ENCODE results near the gene F13A1.
A peak's percentile ranks its signal among the peaks of the same experiment; 100 is the strongest.
"Not testable (repeated sequence)": the region's sequence is repeated elsewhere in the genome, so short reads cannot be mapped to it uniquely, and the experiment has no call there.

Gene F13A1

GRCh38 chr6:6323352-6323751 lies 2.9 kb upstream of the F13A1 start:
- DNase-seq = no peak
- in situ Hi-C loops (cut with MboI; ENCODE audit: low pct_unique_long_range_greater_than_20kb, low sequenced_read_pairs) = no loop called here

- no peak for DNase-seq
- in situ Hi-C loops (cut with MboI; ENCODE audit: low pct_unique_long_range_greater_than_20kb, low sequenced_read_pairs) = no loop called here
Observed at GRCh38 chr6:6320901-6321300, 439 bp upstream of the F13A1 start.

DNA sequence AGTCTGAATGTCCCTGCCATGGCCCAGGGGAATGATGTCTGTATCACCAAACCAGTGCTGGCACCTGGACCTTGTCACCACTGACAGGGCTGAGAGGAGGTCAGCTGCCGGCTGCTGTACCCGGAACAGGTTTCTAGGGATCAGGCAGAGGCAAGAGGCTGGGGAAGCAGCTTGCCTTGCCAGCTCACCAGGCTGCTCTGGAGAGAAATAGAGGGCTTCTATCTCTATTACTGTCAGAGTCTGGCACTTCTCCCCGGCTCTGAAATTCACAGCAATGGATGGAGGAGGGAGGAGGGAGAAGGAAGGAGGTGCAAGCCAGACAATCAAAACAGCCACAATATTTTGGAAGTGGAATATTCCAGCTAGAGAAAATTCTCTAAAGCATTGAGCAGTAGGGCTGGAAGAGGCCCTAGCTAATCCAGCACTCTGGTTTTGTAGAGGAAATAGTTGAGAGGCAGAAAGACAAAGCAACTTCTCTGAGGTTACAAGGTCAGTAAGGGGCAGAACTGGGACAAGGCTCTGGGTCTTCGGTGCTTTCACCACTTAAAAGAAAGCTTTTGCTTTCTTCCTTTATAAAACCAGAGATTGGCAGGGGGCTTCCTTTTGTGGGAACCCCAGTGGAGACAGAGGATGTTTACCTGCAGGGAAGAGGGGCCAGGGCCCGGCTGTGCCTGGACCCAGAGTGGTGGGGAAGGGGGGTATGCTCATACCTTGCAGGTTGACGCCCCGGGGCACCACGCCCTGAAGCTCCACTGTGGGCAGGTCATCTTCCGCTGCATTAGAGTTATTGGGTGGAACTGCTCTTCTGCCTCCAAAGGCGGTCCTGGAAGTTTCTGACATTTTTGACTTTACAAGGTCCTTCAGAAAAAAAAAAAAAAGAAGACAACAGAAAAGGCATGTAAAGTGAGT lies 2.4 kb downstream of the F13A1 start:
- in situ Hi-C loops (cut with MboI; ENCODE audit: low pct_unique_long_range_greater_than_20kb, low sequenced_read_pairs) = no loop called here
- DNase-seq = no peak

GRCh38 chr6:6317386-6317785 lies 3.1 kb downstream of the F13A1 start:
- in situ Hi-C loops (cut with MboI; ENCODE audit: low pct_unique_long_range_greater_than_20kb, low sequenced_read_pairs) = no loop called here
- peak; percentile 9 for DNase-seq

GRCh38 chr6:6315660-6316059 lies 4.8 kb downstream of the F13A1 start:
- in situ Hi-C loops (cut with MboI; ENCODE audit: low pct_unique_long_range_greater_than_20kb, low sequenced_read_pairs) = no loop called here

DNA sequence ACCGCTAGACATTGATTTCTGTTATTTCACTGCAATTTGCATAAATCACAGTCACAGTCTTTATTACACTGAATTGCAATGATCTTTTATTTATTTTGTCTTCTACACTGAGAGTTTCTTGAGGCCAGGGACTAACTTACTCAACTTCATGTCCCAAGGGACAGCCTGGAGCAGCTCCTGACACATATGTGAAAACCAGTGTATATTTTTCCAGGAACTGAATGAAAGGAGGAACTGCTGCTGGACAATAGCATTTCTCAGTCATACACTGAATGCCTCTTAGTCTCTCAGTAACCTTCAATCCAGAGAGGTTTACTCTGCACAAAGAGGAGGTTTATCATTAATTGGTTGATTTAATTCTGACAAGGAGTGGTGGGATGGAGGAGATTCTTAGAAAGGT lies 5.9 kb downstream of the F13A1 start:
- DNase-seq = peak; percentile 4
- in situ Hi-C loops (cut with MboI; ENCODE audit: low pct_unique_long_range_greater_than_20kb, low sequenced_read_pairs) = no loop called here

More at GRCh38 chr6:6315660-6316059, 4.8 kb downstream of the F13A1 start:
- peak; percentile 46 for DNase-seq

- in situ Hi-C loops (cut with MboI; ENCODE audit: low pct_unique_long_range_greater_than_20kb, low sequenced_read_pairs) = no loop called here
- peak; percentile 34 for DNase-seq
Observed at GRCh38 chr6:6312901-6313441, 7.5 kb downstream of the F13A1 start.

DNA sequence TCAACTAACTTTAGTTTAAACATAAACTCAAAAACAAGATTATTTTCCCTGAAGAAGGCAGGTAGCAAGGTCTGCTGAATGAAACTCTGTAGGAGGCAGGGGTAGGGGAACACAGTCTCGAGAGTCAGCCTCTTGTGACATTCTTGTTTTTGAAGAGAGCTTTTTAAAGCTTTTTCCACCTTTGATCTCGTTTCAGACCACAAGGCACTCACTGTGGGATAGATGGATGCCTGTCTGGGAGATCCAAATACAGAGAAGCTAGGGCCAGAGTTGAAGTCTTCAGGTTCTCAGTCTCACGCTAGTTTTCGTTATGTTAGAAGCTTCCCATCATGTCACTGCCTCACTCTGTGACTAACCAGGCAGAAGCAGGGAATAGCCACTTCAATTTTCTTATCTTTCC lies 14.9 kb downstream of the F13A1 start:
- in situ Hi-C loops (cut with MboI; ENCODE audit: low pct_unique_long_range_greater_than_20kb, low sequenced_read_pairs) = no loop called here
- no peak for DNase-seq

DNA sequence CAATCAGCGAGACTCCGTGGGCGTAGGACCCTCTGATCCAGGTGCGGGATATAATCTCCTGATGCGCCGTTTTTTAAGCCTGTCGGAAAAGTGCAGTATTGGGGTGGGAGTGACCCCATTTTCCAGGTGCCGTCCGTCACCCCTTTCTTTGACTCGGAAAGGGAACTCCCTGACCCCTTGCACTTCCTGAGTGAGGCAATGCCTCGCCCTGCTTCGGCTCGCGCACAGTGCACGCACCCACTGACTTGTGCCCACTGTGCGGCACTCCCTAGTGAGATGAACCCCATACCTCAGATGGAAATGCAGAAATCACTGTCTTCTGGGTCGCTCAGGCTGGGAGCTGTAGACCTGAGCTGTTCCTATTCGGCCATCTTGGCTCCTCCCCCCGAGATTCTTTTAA lies 20.1 kb downstream of the F13A1 start:
- DNase-seq; in situ Hi-C loops (cut with MboI; ENCODE audit: low pct_unique_long_range_greater_than_20kb, low sequenced_read_pairs): not testable (repeated sequence)

- in situ Hi-C loops (cut with MboI; ENCODE audit: low pct_unique_long_range_greater_than_20kb, low sequenced_read_pairs) = no loop called here
- DNase-seq = no peak
Observed at GRCh38 chr6:6293317-6293716, 27.1 kb downstream of the F13A1 start.

GRCh38 chr6:6287415-6287814 lies 33.0 kb downstream of the F13A1 start:
- in situ Hi-C loops (cut with MboI; ENCODE audit: low pct_unique_long_range_greater_than_20kb, low sequenced_read_pairs) = no loop called here
- no peak for DNase-seq

GRCh38 chr6:6285679-6286078 lies 34.8 kb downstream of the F13A1 start:
- no peak for DNase-seq
- in situ Hi-C loops (cut with MboI; ENCODE audit: low pct_unique_long_range_greater_than_20kb, low sequenced_read_pairs) = no loop called here

DNA sequence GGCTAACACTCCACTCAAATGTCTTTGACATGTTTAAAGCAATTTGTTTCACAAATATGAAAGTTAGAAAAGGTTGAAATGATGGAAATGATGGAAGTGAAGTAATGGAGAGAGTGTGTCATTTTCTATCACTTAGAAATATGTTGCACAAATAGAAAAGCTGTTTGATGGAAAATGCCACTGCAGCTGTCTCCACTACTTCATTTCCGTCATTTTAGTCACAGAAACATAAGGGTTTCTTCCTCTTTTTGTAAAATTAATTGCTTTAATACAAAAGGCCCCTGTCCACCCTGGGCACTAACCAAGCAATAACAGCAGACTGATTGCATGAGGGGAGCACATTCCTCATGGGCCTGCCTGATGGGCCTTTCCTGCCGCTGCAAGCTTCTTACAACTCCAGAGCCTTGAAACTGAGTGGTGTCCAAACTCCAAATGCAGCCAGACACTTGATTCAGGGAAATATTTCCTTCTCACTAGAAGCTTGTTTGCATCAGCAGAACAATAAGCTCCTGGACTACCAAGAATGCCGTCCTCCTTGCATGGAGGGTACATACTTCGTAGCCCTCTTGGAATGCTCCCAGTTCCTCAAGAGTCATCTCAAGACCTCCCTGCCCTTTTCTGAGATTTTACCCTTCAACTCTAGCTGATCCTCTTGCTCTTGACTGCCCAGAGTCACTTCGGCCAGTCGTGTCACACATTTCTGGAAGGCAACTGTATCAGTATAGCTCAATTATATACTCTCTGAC lies 36.1 kb downstream of the F13A1 start:
- no peak for DNase-seq
- in situ Hi-C loops (cut with MboI; ENCODE audit: low pct_unique_long_range_greater_than_20kb, low sequenced_read_pairs) = no loop called here

DNA sequence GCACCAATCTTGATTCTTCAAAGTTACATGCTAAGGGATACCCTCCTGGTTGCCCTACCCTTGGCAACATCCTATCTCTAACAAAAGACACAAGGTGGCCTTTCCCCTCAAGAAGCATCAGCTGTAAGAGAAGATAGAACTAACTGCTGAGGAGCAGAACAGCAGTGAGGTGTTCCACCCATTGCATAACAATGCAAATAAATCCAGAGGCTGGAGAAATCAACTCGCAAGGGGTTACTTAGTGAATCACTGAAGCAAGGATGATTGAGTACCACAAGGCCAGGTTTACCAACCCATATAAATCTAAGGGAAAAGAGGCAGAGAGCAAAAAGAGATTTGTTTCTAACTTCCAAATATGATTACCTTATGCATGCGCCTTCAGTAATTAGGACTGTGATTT lies 36.7 kb downstream of the F13A1 start:
- no peak for DNase-seq
- in situ Hi-C loops (cut with MboI; ENCODE audit: low pct_unique_long_range_greater_than_20kb, low sequenced_read_pairs) = no loop called here

- in situ Hi-C loops (cut with MboI; ENCODE audit: low pct_unique_long_range_greater_than_20kb, low sequenced_read_pairs) = no loop called here
- no peak for DNase-seq
Observed at GRCh38 chr6:6282716-6283115, 37.7 kb downstream of the F13A1 start.

DNA sequence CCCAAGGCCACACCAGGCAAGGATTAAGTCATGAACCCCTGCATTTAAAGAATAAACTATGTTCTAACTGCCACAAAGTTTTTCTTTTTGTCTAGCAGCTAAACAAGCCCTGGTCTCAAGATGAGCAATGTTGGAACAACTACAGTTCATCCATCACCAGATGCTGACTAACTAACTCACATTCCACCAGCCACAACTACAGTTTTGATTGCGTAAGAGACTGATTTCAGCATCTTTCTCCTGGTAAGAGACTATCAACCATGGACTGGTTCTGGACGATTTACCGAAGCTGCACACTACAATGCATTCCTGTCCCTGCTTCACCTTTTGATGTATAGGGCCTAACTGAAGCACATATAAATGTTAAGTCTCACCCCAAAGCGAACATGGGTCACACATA lies 43.0 kb downstream of the F13A1 start:
- no peak for DNase-seq
- in situ Hi-C loops (cut with MboI; ENCODE audit: low pct_unique_long_range_greater_than_20kb, low sequenced_read_pairs) = no loop called here

DNA sequence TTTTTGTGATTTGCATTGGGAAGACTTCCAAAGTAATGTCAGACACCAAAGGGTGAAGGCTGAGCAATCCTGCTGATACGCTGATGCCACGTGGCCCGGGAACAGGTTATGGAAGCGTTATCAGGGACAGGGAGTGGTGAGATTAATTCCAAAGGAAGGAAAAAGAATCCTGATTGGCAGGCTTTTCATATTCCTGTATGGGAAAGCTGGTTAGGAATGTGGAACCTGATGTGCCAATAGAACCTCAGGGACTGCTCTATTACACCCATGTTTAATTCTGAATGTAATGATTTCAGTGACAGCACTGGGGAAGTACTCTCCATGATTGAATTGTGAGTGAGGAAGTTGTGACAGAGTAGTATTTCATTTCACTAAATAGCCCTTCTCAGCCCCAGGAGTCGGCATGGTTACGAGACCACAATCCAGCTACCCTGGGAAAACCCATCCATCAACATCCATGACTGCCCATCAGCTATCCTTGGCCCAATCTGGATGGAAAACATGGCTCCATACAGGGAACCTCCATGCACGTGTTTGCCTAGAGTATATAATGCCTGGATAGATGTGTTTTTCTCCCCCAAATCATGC lies 49.4 kb downstream of the F13A1 start:
- in situ Hi-C loops (cut with MboI; ENCODE audit: low pct_unique_long_range_greater_than_20kb, low sequenced_read_pairs) = no loop called here
- no peak for DNase-seq

- DNase-seq = no peak
- in situ Hi-C loops (cut with MboI; ENCODE audit: low pct_unique_long_range_greater_than_20kb, low sequenced_read_pairs) = no loop called here
Observed at GRCh38 chr6:6260196-6260722, 60.2 kb downstream of the F13A1 start.

DNA sequence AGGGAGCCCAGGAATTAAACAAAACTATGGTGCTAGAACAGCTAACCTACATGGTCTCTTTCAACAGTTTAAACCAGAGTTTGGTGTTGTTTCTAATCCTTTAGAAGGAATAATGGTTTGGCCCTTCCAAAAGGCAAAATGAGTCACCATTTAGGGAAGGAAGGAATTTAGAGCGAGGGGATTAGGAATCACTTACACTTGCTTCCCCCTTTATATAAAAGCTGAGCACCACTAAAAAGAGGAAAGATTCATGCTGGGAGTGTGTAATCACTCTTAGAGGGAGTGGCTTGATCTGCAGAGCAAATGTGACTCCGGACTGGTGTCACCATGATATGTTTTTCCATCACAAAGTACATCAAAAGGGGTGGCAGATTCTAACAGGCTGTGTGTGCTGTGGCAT lies 63.6 kb downstream of the F13A1 start:
- in situ Hi-C loops (cut with MboI; ENCODE audit: low pct_unique_long_range_greater_than_20kb, low sequenced_read_pairs) = no loop called here
- no peak for DNase-seq

DNA sequence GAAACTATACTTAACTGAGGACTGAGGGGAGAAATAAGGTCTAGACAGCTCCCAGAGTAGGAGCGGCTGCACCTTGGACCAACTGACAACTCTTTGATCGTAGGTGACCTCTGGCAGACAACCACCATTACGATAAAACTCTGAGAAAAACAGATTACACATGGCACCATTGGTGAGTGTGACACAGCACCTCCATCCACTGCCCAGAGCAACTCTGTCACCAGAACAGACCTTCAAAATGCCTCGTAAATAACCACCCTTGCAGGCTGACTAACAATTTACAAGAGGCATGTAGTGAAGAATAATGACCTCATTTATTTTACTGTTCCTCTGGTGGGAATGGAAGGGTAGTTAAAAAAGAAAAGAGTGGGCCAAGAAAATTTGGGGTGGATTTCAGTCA lies 64.2 kb downstream of the F13A1 start:
- no peak for DNase-seq
- in situ Hi-C loops (cut with MboI; ENCODE audit: low pct_unique_long_range_greater_than_20kb, low sequenced_read_pairs) = no loop called here
